ENCODE data around the gene PRDX3.
"Not testable (repeated sequence)": the region's sequence is repeated elsewhere in the genome, so short reads cannot be mapped to it uniquely, and the experiment has no call there.

PRDX3 gene

GRCh38 chr10:119161680-119162451, 16.7 kb downstream of the PRDX3 start:
- DNase-seq = no peak

- no peak for DNase-seq
Observed at GRCh38 chr10:119159332-119159731, 19.3 kb downstream of the PRDX3 start.

- DNase-seq = no peak
Observed at GRCh38 chr10:119153661-119154060, 25.0 kb downstream of the PRDX3 start.

- no peak for DNase-seq
Observed at GRCh38 chr10:119153041-119153440, 25.6 kb downstream of the PRDX3 start.

- DNase-seq = not testable (repeated sequence)
Observed at GRCh38 chr10:119151601-119152000, 27.0 kb downstream of the PRDX3 start.

- no peak for DNase-seq
Observed at GRCh38 chr10:119149729-119150128, 28.9 kb downstream of the PRDX3 start.

- DNase-seq = no peak
Observed at GRCh38 chr10:119149157-119149556, 29.5 kb downstream of the PRDX3 start.

- DNase-seq = no peak
Observed at GRCh38 chr10:119143657-119144056, 35.0 kb downstream of the PRDX3 start.

GRCh38 chr10:119140603-119141245, 37.9 kb downstream of the PRDX3 start:
- DNase-seq = no peak

GRCh38 chr10:119139464-119140067, 39.0 kb downstream of the PRDX3 start:
- DNase-seq = peak; percentile 4

GRCh38 chr10:119138346-119139306, 40.0 kb downstream of the PRDX3 start:
- DNase-seq = no peak

- not testable (repeated sequence) for DNase-seq
Observed at GRCh38 chr10:119137878-119138277, 40.7 kb downstream of the PRDX3 start.

GRCh38 chr10:119136084-119136483, 42.5 kb downstream of the PRDX3 start:
- DNase-seq = no peak

- no peak for DNase-seq
Observed at GRCh38 chr10:119135513-119135881, 43.1 kb downstream of the PRDX3 start.

GRCh38 chr10:119133949-119134348, 44.7 kb downstream of the PRDX3 start:
- no peak for DNase-seq

- no peak for DNase-seq
Observed at GRCh38 chr10:119132521-119133345, 45.9 kb downstream of the PRDX3 start.

GRCh38 chr10:119131512-119132240, 46.9 kb downstream of the PRDX3 start:
- no peak for DNase-seq

GRCh38 chr10:119129721-119130120, 48.9 kb downstream of the PRDX3 start:
- no peak for DNase-seq

- DNase-seq = no peak
Observed at GRCh38 chr10:119125942-119126341, 52.7 kb downstream of the PRDX3 start.

GRCh38 chr10:119120875-119121274, 57.7 kb downstream of the PRDX3 start:
- DNase-seq = no peak

GRCh38 chr10:119120413-119120867, 58.2 kb downstream of the PRDX3 start:
- no peak for DNase-seq
